Daoy (cell line): ENCODE data around the gene IRF5. TPM values are rescaled to one million over a fixed set of nuclear protein-coding genes. Genes with fewer than 3 reads are reported as not detected.

Source experiments
- DNase-seq: peaks from one replicate; pipeline ENCODE4 v3.0.0-alpha.2; 2015; ENCODE audit warnings: low read depth
- total RNA-seq: library from RNA; depleted of rRNA; stranded (reverse); fragments of >200 nt; shearing (Covaris generic); gene quantifications from 2 replicates; pipeline ENCODE4 v1.2.3, GENCODE V29; 2014; rRNA removed

IRF5 gene, protein sequence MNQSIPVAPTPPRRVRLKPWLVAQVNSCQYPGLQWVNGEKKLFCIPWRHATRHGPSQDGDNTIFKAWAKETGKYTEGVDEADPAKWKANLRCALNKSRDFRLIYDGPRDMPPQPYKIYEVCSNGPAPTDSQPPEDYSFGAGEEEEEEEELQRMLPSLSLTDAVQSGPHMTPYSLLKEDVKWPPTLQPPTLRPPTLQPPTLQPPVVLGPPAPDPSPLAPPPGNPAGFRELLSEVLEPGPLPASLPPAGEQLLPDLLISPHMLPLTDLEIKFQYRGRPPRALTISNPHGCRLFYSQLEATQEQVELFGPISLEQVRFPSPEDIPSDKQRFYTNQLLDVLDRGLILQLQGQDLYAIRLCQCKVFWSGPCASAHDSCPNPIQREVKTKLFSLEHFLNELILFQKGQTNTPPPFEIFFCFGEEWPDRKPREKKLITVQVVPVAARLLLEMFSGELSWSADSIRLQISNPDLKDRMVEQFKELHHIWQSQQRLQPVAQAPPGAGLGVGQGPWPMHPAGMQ
- total RNA-seq: 0.60 and 2.2 TPM in 2 replicates

DNA sequence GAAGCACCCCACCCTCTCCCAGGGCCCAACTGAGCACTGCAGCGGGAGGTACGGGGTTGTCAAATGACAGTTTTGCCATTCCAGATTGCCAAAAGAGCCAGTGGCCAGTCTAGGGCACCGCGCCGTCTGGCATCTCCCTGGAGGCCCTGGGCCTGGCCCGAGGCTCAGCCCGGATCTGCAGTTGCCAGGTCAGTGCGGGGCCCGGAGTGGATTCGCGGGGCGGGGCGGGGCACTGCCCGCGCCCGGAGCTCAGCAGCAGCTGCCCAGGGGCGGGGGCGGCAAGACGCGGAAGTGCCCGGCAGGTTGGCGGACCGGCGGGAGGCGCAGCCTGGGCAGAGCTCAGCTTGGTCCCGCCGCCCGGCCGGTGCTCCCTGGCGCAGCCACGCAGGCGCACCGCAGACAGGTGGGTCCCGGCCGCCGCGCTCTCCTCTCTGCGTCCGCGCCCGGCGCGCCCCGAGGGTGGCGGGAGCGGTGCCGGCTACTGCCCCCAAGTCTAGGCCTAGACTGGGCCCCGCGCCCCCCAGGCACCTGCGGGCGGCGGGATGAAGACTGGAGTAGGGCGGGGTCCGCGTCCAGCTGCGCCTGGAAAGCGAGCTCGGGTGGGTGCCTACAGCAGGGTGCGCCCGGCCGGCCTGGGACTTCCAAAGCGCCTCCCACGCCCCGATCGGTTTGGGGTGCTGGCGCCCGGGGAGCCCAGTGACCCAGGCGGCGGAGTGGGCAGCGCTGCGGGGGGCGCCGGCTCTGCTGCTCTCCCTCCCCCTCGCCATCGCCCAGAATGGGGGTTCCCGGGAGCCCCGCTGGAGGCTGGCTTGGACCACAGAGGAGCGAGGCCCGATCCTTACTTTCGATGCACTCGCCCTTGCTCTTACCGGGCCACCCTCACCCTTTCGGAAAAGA lies at the start of gene IRF5:
Gene IRF5 (plus strand): TSS at position 281 of the 897 bp plus-strand sequence. CDS start 4,155 bp downstream, outside the sequence.
- peak; percentile 66 for DNase-seq

DNA sequence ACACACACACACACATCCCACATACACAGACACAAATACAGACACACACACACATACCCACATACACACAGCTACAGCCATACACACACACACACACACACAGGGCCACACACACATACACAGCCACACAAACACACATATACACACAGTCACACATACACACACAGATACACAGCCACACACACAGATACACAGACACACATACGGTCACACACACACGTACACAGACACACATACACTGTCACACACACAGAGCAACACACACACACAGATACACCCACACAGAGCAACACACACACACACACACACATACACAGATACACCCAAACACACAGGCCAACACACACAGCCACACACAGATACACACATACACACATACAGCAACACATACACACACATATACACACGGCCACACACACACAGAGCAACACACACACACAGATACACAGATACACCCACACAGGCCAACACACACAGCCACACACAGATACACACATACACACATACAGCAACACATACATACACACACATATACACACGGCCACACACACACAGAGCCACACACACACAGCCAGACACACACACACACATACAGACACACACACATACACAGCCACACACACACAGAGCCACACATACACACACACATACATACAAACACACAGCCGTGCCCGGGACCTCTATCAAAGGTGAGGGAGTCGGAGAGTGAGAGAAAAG lies 49.5 kb upstream of the IRF5 start:
- DNase-seq: no peak

DNA sequence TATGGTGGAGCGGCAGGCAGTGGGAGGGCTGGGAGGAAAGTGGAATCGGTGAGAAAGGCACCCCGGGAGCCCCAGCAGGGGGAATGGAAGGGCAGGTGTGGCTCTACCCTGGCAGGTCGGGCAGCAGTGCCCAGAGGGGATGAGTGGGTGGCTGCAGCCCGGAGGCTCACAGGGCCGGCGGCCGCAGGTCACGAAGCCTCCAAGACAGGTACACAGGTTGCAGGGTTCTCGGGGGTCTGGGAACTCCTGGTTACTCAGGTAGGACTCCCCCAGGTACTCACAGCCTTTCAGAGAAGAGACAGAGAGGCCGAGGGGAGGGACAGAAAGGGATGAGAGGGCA lies 49.0 kb upstream of the IRF5 start:
- DNase-seq: no peak

DNA sequence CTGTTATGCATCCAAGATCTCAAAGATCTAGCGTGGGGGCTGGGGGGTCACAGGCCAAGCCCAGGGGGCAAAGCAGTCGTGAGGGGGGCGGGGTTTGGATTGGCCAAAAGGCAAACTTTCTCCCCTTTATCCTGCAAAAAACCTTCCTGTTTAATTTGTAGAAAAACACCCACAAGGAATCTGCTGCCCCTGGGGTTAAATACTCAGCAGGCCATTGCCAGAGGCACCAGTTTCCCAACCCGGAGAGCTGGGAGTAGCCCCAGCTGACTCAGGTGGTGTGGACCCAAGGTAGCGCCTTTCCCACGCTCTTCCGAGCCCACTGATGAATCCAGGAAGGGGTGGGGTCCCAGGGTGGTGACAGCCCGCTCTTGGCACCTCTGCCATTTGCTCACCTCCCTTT lies 48.6 kb upstream of the IRF5 start:
- no peak for DNase-seq

DNA sequence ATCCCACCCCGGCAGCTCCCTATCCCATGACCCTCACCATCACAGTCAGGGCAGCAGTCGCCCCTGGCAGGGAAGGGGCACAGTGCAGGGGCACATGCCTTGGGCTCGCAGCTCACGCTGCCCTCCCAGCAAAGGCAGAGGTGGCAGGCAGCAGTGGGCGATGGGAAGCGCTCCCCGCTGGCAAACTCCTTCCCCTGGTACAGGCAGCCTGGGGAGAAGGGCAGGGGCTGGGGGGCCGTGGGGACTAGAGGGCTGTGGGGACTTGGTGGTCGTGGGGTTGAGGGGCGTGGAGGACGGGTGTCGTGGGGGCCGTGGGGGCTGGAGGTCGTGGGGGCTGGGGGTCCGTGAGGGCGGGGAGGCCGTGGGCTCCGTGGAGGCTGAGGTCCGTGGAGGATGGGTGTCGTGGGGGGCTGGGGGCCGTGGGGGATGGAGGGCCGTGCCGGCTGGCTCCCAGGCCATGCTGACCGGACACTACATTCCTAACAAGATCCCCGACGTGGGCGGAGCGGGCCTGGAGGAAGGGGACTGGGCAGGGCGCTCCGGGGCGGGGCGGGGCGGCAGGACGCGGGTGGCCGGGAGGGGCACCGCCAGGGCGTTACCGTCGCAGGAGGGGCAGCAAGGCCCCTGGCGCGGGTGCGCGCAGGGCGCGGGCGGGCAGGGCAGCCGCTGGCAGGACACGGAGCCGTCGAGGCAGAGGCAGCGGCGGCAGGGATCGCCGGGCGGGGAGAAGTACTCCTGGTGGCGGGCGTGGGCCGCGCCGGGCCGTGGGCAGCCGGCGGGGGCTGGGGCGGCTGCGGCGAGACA lies 47.2 kb upstream of the IRF5 start:
- DNase-seq: peak; percentile 65

DNA sequence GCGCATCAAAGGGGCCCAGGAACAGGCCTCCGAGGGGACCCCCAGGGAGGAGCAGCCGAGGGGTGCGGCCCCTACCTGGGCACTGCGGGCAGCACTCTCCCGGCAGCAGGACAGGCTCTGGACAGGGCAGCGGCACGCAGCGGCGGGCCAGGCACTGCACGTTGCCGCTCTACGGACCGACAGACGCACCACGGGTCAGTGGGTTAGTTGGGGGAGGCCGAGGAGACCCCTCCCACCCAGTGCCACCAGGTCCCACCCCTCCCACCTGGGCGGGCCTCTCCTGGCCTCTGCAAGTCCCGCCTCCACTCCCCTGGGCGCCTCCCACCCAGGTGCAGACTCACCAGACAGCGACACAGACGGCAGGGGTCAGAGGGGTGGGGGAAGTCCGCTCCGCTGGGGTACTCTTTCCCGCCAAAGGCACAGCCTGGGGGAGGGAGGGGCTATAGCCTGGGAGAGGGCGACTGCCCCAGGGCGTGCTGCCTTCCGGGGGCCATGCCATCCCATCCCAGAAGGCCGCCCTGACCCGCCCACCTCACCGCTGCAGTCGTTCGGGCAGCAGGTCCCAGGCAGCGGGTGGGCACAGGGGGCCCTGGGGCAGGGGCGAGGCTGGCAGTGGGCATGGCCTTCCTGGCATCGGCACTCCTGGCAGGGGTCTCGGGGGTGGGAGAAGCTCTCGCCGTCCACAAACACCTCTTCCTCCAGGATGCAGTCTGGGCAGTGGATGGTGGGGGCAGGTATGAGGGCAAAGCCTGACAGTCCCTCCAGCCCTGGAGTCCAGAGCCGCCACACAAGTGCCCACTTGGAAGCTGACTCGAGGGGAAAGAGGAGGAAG lies 46.4 kb upstream of the IRF5 start:
- no peak for DNase-seq

DNA sequence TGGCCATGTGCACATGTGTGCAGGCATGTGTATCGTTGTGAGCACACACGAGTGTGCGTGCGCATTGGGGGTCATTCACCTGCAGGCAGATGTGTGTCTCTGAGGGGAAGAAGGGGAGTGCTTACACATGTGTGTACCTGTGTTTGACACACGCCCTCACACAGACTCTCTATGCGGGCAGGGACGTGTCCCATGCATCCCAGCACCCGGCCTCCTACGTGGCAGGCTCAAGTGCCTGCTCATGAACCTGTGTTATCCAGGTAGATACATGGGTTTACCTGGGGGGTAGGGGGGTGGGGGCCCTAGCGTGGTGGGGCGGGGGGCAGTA lies 45.8 kb upstream of the IRF5 start:
- DNase-seq: no peak

DNA sequence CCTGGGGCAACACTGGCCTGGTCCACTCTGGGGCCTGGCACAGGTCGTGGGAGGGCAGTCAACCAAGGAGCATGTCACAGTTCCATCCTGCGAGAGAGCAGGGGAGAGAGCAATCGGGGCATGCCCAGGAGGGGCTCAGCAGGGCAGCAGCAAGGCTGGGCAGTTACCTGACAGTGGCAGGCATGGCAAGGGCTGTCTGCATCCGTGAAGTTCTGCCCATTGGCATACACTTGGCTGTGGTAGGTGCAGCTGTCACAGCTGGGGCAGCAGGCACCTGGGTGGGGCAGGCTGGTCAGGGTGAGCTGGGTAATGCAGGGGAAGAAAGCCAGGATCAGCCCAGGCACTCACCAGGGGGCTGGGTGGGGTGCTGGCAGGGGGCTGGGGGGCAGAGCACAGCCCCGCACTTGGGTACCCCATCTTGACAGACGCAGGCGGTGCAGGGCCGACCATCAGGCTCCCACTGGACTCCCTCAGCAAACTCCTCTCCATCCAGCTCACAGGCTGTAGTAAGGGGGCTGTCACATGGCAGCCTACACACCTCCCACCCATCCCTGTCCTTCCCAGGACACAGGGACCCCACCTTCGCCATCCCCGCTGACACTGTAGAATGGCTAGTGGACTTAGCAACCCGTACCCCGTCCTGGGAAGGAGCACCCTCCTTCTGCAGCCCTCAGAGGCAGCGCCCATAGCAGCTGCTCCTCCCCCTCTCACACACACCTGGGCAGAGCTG lies 45.0 kb upstream of the IRF5 start:
- no peak for DNase-seq

DNA sequence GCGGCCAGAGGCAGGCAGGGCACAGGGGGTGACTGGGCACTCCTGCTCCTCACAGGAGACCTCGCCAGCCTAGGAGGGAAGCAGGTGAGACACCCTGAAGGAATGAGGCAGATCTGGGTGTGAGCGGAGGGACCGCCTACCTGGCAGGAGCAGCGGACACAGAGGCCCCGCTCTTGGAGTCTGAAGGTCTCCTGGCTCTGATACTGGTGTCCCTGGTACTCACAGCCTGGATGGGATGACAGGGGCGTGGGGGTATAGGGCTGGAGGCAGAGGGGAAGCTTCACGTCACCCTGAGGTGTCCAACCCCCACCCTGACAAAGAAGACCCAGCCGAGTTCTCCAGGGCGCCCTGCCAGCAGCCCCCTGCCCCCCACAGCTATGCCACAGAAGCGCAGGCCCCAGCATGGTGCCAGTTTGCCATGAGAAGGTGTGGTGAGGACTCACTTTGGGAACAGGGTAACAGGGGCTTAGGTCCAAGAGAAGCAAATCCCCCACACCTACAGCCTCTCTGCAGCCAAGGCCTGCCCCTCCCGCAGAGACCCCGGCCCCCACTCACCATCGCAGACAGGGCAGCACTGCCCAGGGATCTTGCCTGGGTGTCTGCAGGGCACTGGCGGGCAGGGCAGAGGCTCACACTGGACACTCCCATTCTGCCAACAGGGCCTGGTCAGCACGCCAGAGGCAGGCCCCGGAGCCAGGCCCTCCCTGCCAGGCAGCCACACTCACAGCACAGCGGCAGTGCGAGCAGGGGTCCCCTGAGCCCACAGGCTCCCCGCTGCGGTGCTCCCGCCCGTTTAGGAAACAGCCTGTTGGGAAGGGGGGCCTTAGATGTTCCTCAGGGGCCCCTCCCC lies 44.3 kb upstream of the IRF5 start:
- no peak for DNase-seq

- no peak for DNase-seq
These were observed 43.7 kb upstream of the IRF5 start for GRCh38 chr7:128894101-128894440.

DNA sequence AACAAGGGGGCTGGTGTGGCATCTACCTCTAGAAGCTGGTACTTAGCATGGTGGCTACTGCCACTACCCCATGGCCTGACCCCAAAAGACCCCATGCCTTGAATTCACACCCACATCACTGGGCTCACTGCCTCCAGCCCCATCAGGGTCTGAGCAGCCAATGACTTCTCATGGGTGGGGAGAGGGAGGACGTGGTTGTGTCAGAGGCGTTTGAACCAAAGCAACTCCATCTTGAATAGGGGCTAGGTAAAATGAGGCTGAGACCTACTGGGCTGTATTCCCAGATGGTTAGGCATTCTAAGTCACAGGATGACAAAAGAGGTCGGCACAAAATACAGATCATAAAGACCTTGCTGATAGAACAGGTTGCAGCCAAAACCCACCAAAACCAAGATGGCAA lies 42.4 kb upstream of the IRF5 start:
- no peak for DNase-seq

DNA sequence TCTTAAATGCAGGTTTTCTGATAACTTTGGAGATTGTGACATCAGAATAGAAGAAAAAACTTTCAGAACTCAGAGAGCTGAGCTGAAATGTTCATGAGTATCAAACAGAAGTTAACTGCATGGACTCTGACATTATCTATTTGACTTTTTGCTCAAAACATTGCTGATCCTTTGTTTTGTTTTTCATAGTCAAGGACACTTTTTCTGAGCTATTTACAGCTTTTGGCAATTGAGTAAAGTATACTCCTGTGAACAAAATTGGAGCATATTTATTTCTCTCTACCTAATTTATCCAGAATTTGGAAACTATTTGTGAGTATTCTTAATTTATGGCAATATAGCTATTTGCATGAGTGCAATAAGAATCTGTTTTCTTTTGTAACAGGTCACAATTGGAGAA lies 38.3 kb upstream of the IRF5 start:
- no peak for DNase-seq

DNA sequence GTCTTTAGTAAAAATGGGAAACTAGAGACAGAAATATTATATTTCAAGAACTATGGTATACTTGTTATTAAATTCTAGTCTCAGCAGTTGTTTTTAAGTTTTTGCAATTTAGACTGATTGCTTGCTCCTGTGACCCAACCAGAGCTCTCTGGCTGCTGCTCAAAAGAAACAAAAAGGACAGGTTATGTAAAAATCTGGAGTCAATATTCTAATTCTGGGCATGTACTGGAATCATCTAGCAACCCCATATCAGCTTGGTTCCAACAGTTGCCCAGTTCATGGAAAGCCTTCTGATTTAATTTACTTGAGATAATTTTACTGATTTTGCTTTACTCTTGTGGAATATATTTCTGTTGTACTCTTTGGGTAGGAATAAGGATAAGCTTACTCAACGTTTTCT lies 37.5 kb upstream of the IRF5 start:
- DNase-seq: no peak

- DNase-seq: no peak
These were observed 34.8 kb upstream of the IRF5 start for GRCh38 chr7:128902761-128903585.

DNA sequence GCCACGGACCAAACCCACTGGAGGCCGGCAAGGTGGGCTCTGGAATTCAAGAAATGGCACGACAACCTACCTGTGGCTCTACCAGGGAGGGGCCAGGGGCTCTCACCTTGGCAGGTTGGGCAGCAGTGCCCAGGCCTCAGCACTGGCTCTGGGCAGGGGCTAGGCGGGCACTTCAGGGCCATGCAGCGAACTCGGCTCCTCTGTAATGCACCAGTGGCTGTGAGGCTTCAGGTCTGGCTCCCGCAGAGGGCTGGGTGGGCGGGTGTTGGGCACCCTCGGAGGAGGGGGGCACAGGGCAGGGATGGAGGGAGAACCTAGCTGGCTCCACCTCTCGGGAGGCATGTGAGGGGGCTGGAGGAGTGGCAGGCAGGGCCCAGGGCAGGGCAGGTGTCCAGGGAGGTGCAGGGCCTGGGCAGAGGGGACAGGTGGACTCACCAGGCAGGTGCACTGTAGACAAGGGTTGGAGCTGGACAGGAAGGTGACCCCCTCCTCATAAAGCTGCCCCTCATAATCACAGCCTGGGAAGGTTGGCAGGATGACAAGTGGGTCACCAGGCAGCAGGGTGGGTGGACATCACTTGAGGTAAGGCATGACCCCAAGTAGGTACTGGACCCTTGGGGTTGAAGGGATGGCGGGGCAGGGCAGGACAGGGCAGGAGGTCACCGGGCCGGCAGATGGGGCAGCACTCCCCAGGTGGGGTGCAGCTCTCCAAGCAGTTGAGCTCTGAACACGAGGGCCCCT lies 33.9 kb upstream of the IRF5 start:
- DNase-seq: no peak

- peak; percentile 71 for DNase-seq
These were observed 33.1 kb upstream of the IRF5 start for GRCh38 chr7:128904381-128905197.
